GM18858 (cell line): ENCODE data around the gene TNFSF13.

Experiments
- ATAC-seq: cut with Tn5 transposase; IDR thresholded peaks from one replicate; pipeline ENCODE4 v1.9.1; 2021; ENCODE audit not compliant: unreplicated experiment

Gene TNFSF13

GRCh38 chr17:7558544-7559319, at the start of gene TNFSF13:
Gene TNFSF13 (plus strand): TSS chr17:7558750. CDS start chr17:7559040, 290 bp downstream.
- no peak for ATAC-seq

DNA sequence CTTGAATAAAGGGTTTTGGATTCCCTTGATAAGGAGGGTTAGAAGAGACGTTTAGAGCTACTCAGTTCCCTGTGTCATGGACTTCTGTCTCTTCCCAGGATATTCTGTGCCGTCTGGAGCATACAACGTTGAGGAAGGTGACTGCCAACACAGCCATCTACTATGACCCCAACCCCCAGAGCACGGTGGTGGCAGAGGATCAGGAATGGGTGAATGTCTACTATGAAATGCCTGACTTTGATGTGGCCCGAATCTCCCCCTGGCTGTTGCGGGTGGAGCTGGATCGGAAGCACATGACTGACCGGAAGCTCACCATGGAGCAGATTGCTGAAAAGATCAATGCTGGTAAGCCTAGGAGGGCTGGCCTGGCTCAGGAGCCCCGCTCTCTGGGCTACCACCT, 49.7 kb upstream of the TNFSF13 start:
- no peak for ATAC-seq

- ATAC-seq: no peak
Observed at GRCh38 chr17:7509937-7510336, 48.6 kb upstream of the TNFSF13 start.

- ATAC-seq: no peak
Observed at GRCh38 chr17:7511108-7511507, 47.4 kb upstream of the TNFSF13 start.

DNA sequence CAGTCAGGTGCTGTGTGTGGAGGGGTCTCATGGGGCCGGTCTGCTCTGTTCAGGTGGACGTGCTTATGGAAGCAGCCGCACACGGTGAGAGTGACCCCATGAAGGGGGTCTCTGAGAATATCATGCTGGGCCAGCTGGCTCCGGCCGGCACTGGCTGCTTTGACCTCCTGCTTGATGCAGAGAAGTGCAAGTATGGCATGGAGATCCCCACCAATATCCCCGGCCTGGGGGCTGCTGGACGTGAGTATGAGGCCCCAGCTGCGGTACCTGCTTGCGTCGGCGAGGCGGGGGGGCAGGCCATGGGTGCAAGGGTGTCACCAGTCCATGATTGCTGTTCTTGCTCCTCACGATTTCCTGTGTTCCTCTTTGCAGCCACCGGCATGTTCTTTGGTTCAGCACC, 46.4 kb upstream of the TNFSF13 start:
- no peak for ATAC-seq

DNA sequence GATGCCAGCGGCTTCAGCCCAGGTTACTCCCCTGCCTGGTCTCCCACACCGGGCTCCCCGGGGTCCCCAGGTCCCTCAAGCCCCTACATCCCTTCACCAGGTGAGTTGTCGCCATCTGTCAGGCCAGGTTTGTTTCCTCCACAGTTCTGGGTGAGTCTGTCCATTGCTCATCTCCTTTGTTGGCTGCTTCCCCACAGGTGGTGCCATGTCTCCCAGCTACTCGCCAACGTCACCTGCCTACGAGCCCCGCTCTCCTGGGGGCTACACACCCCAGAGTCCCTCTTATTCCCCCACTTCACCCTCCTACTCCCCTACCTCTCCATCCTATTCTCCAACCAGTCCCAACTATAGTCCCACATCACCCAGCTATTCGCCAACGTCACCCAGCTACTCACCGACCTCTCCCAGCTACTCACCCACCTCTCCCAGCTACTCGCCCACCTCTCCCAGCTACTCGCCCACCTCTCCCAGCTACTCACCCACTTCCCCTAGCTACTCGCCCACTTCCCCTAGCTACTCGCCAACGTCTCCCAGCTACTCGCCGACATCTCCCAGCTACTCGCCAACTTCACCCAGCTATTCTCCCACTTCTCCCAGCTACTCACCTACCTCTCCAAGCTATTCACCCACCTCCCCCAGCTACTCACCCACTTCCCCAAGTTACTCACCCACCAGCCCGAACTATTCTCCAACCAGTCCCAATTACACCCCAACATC, 45.6 kb upstream of the TNFSF13 start:
- ATAC-seq: no peak

DNA sequence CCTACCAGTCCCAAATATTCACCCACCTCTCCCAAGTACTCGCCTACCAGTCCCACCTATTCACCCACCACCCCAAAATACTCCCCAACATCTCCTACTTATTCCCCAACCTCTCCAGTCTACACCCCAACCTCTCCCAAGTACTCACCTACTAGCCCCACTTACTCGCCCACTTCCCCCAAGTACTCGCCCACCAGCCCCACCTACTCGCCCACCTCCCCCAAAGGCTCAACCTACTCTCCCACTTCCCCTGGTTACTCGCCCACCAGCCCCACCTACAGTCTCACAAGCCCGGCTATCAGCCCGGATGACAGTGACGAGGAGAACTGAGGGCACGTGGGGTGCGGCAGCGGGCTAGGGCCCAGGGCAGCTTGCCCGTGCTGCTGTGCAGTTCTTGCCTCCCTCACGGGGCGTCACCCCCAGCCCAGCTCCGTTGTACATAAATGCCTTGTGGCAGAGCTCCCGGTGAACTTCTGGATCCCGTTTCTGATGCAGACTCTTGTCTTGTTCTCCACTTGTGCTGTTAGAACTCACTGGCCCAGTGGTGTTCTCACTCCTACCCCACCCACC, 44.6 kb upstream of the TNFSF13 start:
- ATAC-seq: no peak

GRCh38 chr17:7515911-7516610, 42.5 kb upstream of the TNFSF13 start:
- ATAC-seq: no peak

- no peak for ATAC-seq
Observed at GRCh38 chr17:7523033-7523432, 35.5 kb upstream of the TNFSF13 start.

- no peak for ATAC-seq
Observed at GRCh38 chr17:7528842-7529241, 29.7 kb upstream of the TNFSF13 start.

DNA sequence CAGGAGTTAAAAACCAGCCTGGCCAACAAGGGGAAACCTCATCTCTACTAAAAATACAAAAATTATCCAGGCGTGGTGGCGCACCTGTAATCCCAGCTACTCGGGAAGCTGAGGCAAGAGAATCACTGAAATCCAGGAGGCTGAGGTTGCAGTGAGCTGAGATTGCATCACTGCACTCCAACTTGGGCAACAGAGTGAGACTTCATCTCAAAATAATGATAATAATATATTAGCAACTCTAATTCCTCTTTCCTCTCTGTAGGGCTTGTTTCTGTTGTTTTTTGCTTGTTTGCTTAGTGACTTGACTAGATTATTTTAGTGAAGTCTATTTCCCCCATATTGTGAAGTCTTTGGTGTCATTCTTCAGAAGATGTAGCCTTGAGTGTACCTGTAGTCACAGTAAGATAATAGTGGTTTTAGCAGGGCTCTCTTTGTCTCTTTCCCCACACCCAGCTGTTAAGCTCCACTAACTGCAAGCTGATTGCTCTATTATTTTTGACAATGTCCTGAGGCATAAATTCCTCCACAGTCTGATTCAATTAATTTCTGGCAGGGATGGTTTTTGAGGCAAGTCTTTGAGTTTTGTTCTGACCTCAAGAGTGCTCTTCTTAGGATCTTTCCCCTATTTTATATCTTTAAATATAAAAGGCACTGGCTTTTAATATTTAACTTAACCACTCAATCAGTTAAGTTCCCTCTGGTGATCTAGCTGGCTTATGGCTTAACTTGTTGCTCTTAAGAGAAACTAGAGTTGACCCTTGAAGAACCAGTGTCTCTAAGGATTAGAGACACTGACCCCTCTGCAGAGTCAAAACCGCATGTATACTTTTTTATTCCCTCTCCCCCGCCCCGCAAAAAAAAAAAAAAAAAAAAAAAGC, 28.3 kb upstream of the TNFSF13 start:
- no peak for ATAC-seq

DNA sequence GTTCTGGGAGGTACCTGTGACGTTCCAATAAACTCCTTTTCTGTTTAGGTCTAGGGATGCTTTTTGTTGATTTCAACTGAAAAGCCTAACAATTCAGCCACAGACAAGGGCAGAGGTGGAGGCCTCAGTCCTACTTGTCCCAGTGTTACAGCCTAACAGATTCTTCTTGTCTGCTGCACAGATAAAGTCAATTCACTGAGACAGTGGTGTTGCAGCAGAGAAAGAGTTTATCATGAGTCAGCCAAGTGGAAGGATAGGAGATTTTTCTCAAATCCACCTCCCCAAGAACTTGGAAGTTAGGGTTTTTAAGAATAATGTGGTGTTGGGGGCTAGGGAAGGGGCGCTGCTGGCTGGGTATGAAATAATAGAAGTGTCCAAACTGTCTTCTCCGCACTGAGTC, 20.5 kb upstream of the TNFSF13 start:
- ATAC-seq: no peak

GRCh38 chr17:7538891-7539545, 19.5 kb upstream of the TNFSF13 start:
- ATAC-seq: no peak

- ATAC-seq: no peak
Observed at GRCh38 chr17:7541074-7541621, 17.4 kb upstream of the TNFSF13 start.

GRCh38 chr17:7544911-7545310, 13.6 kb upstream of the TNFSF13 start:
- ATAC-seq: no peak

- no peak for ATAC-seq
Observed at GRCh38 chr17:7548585-7549400, 9.8 kb upstream of the TNFSF13 start, which contains the start of gene TNFSF12. Gene TNFSF12 (plus strand): TSS chr17:7549058. CDS start chr17:7549154, 96 bp downstream.

- no peak for ATAC-seq
Observed at GRCh38 chr17:7549401-7550055, 9.0 kb upstream of the TNFSF13 start.

DNA sequence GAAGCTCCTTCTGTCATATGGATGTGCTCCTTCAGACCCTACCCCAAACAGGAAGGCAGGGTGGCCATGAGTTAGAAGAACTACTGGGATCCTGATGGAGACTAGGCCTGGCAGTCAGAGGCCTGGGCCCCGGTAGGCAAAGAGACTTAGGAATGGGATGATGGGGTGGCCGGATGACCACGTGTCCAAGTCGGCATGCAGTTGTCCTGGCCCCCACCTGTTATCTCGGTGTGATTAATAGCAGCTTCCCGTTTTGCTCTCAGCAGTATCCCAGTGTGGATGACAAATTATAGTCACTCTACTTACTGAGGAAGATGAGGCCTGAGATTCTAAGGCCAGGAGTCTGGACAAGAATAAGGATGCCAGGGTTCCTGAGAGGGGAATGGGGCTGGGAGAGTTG, 8.2 kb upstream of the TNFSF13 start:
- ATAC-seq: no peak
